GM12878 (cell line): ENCODE measurements around the gene SF3A1. TPM values are rescaled to one million over a fixed set of nuclear protein-coding genes. Genes with fewer than 3 reads are reported as not detected.
A peak's percentile ranks its signal among the peaks of the same experiment; 100 is the strongest.

Experiments
- ATAC-seq: fragments of 200-7000 bp; cut with Tn5 transposase; 3 replicates; pipeline ENCODE4 v1.9.1; 2020; ENCODE audit warnings: mild to moderate bottlenecking, moderate library complexity
- BruUV-seq: library from RNA; stranded (reverse); fragments of 400-500 nt; replicated peaks from 2 replicates; lab custom pipeline; 2021; lab: Mats Ljungman, UMichigan
- CTCF ChIA-PET: fragments of 300-600 bp; sonication (Branson Sonifier 250); formaldehyde crosslinking; extraction: SDS; loops from one replicate; lab custom pipeline; 2021; ENCODE audit warnings: inconsistent platforms; lab: Yijun Ruan, JAX
- POLR2A ChIA-PET: fragments of 350-600 bp; formaldehyde crosslinking; extraction: SDS; loops from one replicate; lab custom pipeline; 2021; ENCODE audit warnings: inconsistent platforms; lab: Charles Lee
- RAD21 ChIA-PET: fragments of 300-600 bp; sonication (Branson Sonifier 250); formaldehyde crosslinking; loops from one replicate; lab custom pipeline; 2023; ENCODE audit warnings: antibody characterized with exemption; ENCODE audit not compliant: unreplicated experiment; lab: Charles Lee
- SMC1A ChIA-PET: fragments of 300-600 bp; sonication (Branson Sonifier 250); formaldehyde crosslinking; loops from one replicate; lab custom pipeline; 2023; ENCODE audit not compliant: unreplicated experiment, uncharacterized antibody; lab: Charles Lee
- DNase-seq: peaks from one replicate; pipeline ENCODE4 v3.0.0-alpha.2; 2011; ENCODE audit warnings: low read depth, low spot score
- FAIRE-seq: peaks from 3 replicates; lab custom pipeline; 2011; peaks lifted over from hg19 to GRCh38; lab: Jason Lieb, UNC
- H2AFZ ChIP-seq: 2 replicates; pipeline ENCODE4 v1.6.0; 2011; ENCODE audit warnings: low read depth, low read length, control low read depth; ENCODE audit not compliant: control insufficient read depth
- H3K27ac ChIP-seq: 2 replicates; pipeline ENCODE4 v1.5.1; 2011; ENCODE audit warnings: control low read depth; ENCODE audit not compliant: control insufficient read depth, insufficient read depth
- H3K27me3 ChIP-seq, 2 experiments: replicated peaks in 1 of 2; 2 replicates each; pipeline versions ENCODE4 v1.6.0 to v1.6.1; 2011; ENCODE audit warnings: low read length in 1 of 2; ENCODE audit not compliant: control insufficient read depth in 2 of 2, insufficient read depth in 2 of 2
- H3K36me3 ChIP-seq, 2 experiments: 2 replicates each; pipeline ENCODE4 v1.5.1; 2011; ENCODE audit warnings: low read length in 1 of 2; ENCODE audit not compliant: control insufficient read depth in 2 of 2, insufficient read depth in 2 of 2
- H3K4me1 ChIP-seq: 2 replicates; pipeline ENCODE4 v1.6.1; 2011; ENCODE audit warnings: mild to moderate bottlenecking, low read length, moderate library complexity, mixed read lengths; ENCODE audit not compliant: control insufficient read depth, insufficient read depth
- H3K4me2 ChIP-seq: 2 replicates; pipeline ENCODE4 v1.6.0; 2011; ENCODE audit warnings: control low read depth; ENCODE audit not compliant: control insufficient read depth, insufficient read depth
- H3K4me3 ChIP-seq: fragments of 200-600 bp; sonication (generic); 2 replicates; pipeline ENCODE4 v1.5.1; 2016
- H3K79me2 ChIP-seq: 2 replicates; pipeline ENCODE4 v1.6.0; 2011; ENCODE audit warnings: low read length; ENCODE audit not compliant: control insufficient read depth, insufficient read depth
- H3K9ac ChIP-seq: 2 replicates; pipeline ENCODE4 v1.8.0; 2011; ENCODE audit warnings: low read length, control low read depth, mixed read lengths; ENCODE audit not compliant: control insufficient read depth, insufficient read depth
- H3K9me3 ChIP-seq: replicated peaks from 3 replicates; pipeline ENCODE4 v1.5.1; 2011; ENCODE audit warnings: mild to moderate bottlenecking, low read length; ENCODE audit not compliant: control insufficient read depth, insufficient read depth
- H4K20me1 ChIP-seq: 2 replicates; pipeline ENCODE4 v1.6.0; 2011; ENCODE audit not compliant: control insufficient read depth, insufficient read depth
- SPI1 ChIP-seq: IDR thresholded peaks from 2 replicates; pipeline ENCODE4 v1.6.1; 2011; ENCODE audit warnings: low read depth, mild to moderate bottlenecking, low read length, moderate library complexity, borderline replicate concordance; ENCODE audit not compliant: insufficient read depth
- TCF12 ChIP-seq: IDR thresholded peaks from 2 replicates; pipeline ENCODE4 v1.6.1; 2011; ENCODE audit warnings: low read depth, mild to moderate bottlenecking, low read length
- TCF3 ChIP-seq: IDR thresholded peaks from 2 replicates; pipeline ENCODE4 v1.6.1; 2012; ENCODE audit warnings: low read depth, mild to moderate bottlenecking, low read length, borderline replicate concordance; ENCODE audit not compliant: insufficient read depth
- WGBS: methylation state at CpG from one replicate; pipeline ENCODE4 v1.1.6; 2016; ENCODE audit warnings: low lambda C conversion rate; ENCODE audit not compliant: insufficient replicate concordance, insufficient coverage; ENCODE audit errors: missing lambda C conversion rate; 5-methylcytosine and 5-hydroxymethylcytosine counted together
- in situ Hi-C: fragments of 300-500 bp; cut with MboI; formaldehyde crosslinking; loops from 9 replicates; pipeline ENCODE4 v1.14.3; 2018; ENCODE audit warnings: mixed read lengths
- intact Hi-C: fragments of 100-400 bp; cut with micrococcal nuclease; formaldehyde crosslinking; loops from one replicate; pipeline ENCODE4 v1.14.2; 2022; ENCODE audit not compliant: unreplicated experiment
- polyA plus RNA-seq, 11 experiments: library from polyadenylated mRNA; depleted of rRNA in 4 of 11; unstranded in 6 of 11; stranded (reverse) in 5 of 11; fragments of >200 nt; fragmentation: Nextera tagmentation in 4 of 11; fragmentation: Illumina TruSeq in 1 of 11; extraction: Ambion mirVana in 4 of 11; extraction: Trizol in 1 of 11; gene quantifications; 1 replicate in 1 of 11; 2 replicates in 10 of 11; pipeline versions ENCODE4 v1.2.1 to v1.2.3, GENCODE V29; 2011 to 2016; ENCODE audit warnings: inconsistent platforms in 2 of 11, missing spikeins in 2 of 11, low read depth in 1 of 11
- total RNA-seq, 4 experiments: library from RNA; depleted of rRNA in 3 of 4; stranded (reverse); fragments of >200 nt in 3 of 4; fragmentation: Illumina TruSeq in 1 of 4; extraction: Trizol in 1 of 4; gene quantifications; 2 replicates each; pipeline versions ENCODE4 v1.2.1 to v1.2.3, GENCODE V29; 2013 to 2021
- TF ChIP-seq, protein P1 (sequence below): fragments of 450-650 bp; conservative IDR thresholded peaks from 2 replicates; pipeline ENCODE4 v1.6.1; 2017; ENCODE audit warnings: mild to moderate bottlenecking, moderate library complexity

Gene SF3A1
- total and polyA plus RNA-seq, 10 of the 15 experiments (the other 5 are each of a cell fraction or from before 2014, with no cell fraction given), result 10.4 to 239 (median 46.0) TPM

GRCh38 chr22:30304495-30305244, 52.0 kb downstream of the SF3A1 start:
- ATAC-seq (peak; percentile 27), DNase-seq (no peak), FAIRE-seq (no peak)
- no peaks in the 10 kb centered on the region for H3K27me3 ChIP-seq
- H3K36me3 ChIP-seq, result peaks cover 16 to 19% of the 10 kb centered on the region in 2 experiments; a peak in 3 of 4 replicates
- CTCF ChIA-PET, result interaction anchor here (2.5 to 18.4 kb wide), 2 partner anchors 10 to 15 kb away, joined by 12 to 177 read pairs; partner anchors contain the start of gene CASTOR1
- POLR2A ChIA-PET, result interaction anchor here (0.8 to 16.1 kb wide), 4 partner anchors 9 to 52 kb away, joined by 3 to 198 read pairs (median 9); partner anchors contain the start of genes CCDC157, SF3A1 and TBC1D10A
- peak overlapping the region; percentile 99 for H3K4me2 ChIP-seq
- no TSS peak for BruUV-seq
- H3K9ac ChIP-seq, result peak overlapping the region; percentile 82
- H3K4me1 ChIP-seq, result peaks cover 77% of the 10 kb centered on the region
- H3K79me2 ChIP-seq, result peaks cover 51% of the 10 kb centered on the region
- H3K4me3 ChIP-seq, result peak overlapping the region; percentile 51; the same call in 1 of the 2 replicates
- 0 out of 2 replicates have a peak, but pooled peaks have one; percentile 6 for TF ChIP-seq TCF3
- 0 out of 2 replicates have a peak, but pooled peaks have one; percentile 15 for TF ChIP-seq TCF12
- TF ChIP-seq, protein P1, sequence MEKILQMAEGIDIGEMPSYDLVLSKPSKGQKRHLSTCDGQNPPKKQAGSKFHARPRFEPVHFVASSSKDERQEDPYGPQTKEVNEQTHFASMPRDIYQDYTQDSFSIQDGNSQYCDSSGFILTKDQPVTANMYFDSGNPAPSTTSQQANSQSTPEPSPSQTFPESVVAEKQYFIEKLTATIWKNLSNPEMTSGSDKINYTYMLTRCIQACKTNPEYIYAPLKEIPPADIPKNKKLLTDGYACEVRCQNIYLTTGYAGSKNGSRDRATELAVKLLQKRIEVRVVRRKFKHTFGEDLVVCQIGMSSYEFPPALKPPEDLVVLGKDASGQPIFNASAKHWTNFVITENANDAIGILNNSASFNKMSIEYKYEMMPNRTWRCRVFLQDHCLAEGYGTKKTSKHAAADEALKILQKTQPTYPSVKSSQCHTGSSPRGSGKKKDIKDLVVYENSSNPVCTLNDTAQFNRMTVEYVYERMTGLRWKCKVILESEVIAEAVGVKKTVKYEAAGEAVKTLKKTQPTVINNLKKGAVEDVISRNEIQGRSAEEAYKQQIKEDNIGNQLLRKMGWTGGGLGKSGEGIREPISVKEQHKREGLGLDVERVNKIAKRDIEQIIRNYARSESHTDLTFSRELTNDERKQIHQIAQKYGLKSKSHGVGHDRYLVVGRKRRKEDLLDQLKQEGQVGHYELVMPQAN, result no peak
- 0 out of 2 replicates have a peak, but pooled peaks have one; percentile 25 for TF ChIP-seq SPI1
- RAD21 ChIA-PET, result interaction anchor here (1.0 to 8.2 kb wide), 6 partner anchors 9 to 61 kb away, joined by 3 to 88 read pairs (median 5); partner anchors contain the start of genes CASTOR1, CCDC157 and SF3A1
- WGBS, result 40% methylated on average over 7 of the region's 7 CpGs
- no peak overlapping the region for H2AFZ ChIP-seq
- intact Hi-C loops, result no loop called here
- H3K27ac ChIP-seq, result peak overlapping the region; percentile 96
- in situ Hi-C loops, result no loop called here
- SMC1A ChIA-PET, result interaction anchor here (0.7 to 9.7 kb wide), 6 partner anchors 11 to 120 kb away, joined by 3 to 92 read pairs (median 8); partner anchors contain the start of genes CASTOR1 and TBC1D10A
- H3K9me3 ChIP-seq, result no peaks in the 10 kb centered on the region
- no peaks in the 10 kb centered on the region for H4K20me1 ChIP-seq
